Ramos (cell line): Measurements from ENCODE around the gene LMNB1.
"Not testable (repeated sequence)": the region's sequence is repeated elsewhere in the genome, so short reads cannot be mapped to it uniquely, and the experiment has no call there.

ENCODE experiments used
- in situ Hi-C: fragments of 300-500 bp; cut with MboI; formaldehyde crosslinking; loops from one replicate; pipeline ENCODE4 v1.14.3; 2022; ENCODE audit warnings: low sequenced_read_pairs; ENCODE audit not compliant: unreplicated experiment

LMNB1 gene

DNA sequence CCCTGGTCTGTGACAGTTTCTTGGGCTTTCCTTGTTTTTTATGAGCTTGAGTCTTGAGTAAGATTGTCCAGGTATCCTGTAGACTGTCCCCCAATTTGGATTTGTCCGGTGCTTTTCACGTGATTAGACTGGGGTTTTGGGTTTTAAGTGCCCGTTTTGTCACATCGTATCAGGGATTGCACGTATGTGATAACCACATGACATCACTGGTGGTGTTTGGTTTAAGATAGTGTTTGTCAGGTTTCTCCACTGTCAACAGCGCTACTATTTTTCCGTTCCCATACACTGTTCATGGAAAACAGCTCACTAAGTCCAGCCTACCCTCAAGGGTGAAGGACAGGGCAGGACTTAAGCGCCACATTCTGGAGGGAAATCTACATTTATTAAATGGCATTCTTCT, 39.7 kb downstream of the LMNB1 start:
- in situ Hi-C loops, result no loop called here

DNA sequence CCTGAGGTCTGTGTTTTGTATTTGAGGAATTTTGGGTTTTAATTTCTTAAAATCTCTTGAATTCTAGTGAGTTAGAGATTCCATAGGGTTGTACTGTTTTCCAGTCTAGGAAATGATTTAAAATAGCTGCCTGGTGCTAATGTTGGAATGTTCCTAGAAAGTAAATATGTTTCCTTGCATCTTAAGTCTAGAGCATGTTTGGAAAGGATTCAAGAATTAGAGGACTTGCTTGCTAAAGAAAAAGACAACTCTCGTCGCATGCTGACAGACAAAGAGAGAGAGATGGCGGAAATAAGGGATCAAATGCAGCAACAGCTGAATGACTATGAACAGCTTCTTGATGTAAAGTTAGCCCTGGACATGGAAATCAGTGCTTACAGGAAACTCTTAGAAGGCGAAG, 41.8 kb downstream of the LMNB1 start:
- in situ Hi-C loops, result no loop called here

DNA sequence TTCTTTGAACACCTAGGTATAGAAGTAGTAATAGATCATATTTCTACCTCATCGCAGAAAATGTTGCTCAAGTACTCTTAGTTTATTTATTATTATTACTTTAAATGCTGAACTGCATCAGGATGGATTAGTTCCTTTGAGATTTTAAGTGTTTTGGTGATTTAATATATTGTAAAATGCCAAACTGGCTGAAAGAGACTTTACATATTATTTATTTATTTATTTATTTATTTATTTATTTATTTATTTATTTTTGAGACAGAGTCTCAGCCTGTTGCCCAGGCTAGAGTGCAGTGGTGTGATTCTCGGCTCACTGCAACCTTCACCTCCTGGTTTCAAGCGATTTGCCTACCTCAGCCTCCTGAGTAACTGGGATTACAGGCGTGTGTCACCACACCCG, 42.3 kb downstream of the LMNB1 start:
- in situ Hi-C loops, result no loop called here

DNA sequence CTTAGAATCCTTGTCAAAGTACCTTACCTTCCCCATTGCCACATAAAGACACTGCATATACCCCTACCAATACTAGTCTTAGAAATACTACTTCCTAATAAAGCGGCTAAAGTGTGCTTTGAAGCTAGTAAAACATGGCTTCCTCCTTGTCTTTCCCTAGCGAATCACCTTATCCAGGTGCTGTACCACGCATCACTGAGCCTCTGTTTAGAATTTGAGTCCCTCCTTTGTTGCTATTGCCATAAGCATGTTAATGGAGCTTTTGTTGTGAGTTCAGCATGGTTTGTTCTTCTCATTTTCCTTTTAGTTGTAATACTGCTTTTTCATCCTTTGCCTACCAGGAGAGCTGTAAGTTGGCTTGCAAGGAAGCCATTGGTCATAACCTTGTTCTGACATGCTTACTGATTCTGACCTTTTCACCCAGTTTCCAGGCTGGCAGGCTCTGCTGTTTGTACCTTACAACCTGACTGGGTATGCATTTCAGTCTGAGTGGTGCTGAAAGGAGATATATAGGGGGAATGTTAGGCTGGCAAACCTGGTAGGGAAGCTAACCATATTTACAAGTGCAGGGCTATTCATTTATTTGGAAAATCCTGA, 49.8 kb downstream of the LMNB1 start:
- in situ Hi-C loops, result no loop called here

DNA sequence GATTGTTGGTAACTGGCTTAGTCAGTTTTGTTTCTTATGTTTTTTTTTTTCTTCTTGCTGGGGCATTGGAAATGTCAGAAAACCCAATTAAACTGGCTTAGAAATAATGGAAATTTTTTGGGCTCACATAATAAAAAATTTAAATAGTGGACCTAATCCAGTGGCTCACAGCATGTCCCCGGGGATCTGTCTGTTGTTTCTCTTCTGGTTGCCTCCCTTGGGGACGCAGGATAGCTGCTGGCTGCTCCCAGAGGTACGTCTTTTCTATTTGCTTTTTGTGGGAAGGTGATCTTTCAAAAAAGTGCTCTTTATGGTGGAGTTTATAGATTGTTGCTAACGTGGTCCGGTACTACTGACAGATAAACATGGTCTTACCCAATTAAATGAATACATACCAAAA, 52.2 kb downstream of the LMNB1 start:
- in situ Hi-C loops, result no loop called here

DNA sequence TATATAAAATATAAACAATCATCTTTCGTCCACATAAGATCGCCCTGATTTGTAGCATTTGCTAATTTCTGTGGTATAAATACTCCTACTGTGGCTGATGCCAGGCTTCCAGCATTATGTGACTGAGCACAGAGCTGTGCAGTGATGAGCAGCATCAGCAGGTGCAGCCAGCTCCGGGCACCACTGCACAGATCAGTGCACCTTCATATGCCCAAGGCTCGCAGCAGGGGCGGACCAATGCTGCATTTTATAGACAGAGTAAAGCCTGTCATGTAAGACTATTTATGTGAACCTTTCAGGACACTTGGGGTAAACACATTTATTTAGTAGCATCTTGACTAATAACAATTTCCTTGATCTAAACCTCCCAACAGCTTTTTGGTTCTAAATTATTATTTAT, 53.1 kb downstream of the LMNB1 start:
- in situ Hi-C loops, result no loop called here

DNA sequence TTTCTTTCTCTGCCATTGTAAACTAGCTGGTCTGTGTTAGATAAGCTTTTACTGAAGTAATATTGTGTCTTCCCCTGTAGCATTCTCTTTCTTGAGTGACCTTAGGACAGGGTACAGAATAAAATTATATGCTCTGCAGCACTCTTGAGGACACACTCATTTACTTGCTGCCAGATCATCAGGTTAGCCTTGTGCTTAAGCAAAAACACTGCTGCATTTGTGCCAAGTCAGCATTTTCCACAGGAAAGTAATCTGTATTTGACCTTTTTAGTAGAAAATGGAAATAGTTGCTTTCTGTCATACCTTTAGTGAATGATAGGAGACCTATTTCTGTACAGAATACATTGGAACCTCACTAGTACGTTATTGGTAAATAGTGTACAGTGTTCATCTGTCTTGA, 54.2 kb downstream of the LMNB1 start:
- in situ Hi-C loops, result no loop called here

DNA sequence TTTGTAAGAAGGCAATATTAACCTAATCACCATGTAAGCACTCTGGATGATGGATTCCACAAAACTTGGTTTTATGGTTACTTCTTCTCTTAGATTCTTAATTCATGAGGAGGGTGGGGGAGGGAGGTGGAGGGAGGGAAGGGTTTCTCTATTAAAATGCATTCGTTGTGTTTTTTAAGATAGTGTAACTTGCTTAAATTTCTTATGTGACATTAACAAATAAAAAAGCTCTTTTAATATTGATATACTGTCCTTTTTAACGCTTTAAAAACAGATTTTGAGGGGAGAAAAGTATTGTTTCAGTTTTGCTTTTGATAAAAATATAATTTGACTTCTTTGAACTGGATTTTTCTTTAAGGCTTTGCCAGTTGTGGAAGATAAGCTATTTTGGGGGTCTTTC, 59.8 kb downstream of the LMNB1 start:
- in situ Hi-C loops, result no loop called here

DNA sequence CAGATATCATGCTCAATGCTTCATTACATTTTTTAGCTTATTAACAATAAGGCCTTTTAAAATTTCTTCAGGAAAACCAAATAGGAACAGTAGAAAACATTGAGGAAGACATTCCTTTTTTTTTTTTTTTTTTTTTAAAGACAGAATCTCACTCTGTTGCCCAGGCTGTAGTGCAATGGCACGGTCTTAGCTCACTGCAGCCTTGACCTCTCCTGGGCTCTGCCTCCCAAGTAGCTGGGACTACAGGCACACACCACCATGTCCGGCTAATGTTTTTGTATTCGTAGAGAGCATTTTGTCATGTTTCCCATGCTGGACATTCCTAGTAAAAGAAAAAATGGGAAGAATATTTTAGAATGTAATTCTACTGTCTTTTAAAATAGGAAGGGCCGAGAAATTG, 60.3 kb downstream of the LMNB1 start:
- in situ Hi-C loops, result no loop called here

DNA sequence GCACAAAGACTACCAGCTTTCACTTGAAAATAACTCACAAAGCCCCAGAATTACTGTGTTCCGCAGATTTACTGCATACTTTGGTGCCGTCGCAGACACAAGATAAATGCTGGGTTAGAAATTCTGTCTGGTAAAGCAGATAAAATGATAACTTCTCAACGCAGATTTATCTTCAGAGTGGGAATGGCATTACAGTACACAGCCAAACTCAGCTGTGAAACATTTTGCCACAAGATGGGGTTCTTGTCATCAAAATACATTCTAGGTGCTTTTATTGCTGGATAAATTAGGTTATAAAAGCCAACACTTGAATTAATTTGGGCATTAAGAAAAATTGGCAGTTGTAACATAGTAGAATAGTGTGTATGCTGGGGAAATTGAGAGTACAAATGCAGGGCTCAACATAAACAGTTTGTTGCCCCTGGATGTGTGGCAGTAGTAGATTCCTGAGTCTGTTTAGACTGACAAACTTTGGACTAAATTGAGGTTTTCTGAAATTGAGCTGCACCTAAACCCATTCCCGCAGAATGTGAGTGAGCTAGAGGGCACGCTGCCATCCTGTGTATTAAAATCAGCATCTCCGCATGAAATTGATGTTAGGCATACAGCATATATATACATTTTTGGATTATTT, 61.1 kb downstream of the LMNB1 start:
- in situ Hi-C loops, result no loop called here

DNA sequence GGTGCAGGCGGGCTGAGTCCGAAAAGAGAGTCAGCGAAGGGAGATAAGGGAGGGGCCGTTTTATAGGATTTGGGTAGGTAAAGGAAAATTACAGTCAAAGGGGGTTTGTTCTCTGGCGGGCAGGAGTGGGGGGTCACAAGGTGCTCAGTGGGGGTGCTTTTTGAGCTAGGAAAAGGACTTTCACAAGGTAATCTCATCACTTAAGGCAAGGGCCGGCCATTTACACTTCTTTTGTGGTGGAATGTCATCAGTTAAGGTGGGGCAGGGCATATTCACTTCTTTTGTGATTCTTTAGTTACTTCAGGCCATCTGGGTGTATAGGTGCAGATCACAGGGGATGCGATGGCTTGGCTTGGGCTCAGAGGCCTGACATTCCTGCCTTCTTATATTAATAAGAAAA, 62.5 kb downstream of the LMNB1 start:
- in situ Hi-C loops, result not testable (repeated sequence)

DNA sequence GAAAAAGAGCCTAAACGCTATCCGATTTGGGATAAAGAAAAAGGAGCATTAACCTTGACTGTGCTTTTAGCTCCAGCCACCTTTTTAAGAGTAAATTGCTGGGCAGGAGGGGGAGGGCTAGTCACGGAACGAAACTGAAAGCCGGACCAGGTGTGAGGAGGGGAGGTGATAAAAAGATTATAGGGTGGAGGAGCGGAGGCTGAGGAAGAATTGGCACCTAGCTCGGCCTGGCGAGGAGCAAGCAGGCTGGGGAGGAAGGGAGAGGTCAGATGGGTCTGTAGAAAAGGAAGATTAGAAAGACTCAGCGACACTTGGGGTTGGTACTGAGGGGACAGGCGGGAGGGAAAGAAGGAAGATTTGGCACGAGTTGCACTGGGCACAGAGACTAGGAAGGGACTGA, 66.4 kb downstream of the LMNB1 start:
- in situ Hi-C loops, result not testable (repeated sequence)

DNA sequence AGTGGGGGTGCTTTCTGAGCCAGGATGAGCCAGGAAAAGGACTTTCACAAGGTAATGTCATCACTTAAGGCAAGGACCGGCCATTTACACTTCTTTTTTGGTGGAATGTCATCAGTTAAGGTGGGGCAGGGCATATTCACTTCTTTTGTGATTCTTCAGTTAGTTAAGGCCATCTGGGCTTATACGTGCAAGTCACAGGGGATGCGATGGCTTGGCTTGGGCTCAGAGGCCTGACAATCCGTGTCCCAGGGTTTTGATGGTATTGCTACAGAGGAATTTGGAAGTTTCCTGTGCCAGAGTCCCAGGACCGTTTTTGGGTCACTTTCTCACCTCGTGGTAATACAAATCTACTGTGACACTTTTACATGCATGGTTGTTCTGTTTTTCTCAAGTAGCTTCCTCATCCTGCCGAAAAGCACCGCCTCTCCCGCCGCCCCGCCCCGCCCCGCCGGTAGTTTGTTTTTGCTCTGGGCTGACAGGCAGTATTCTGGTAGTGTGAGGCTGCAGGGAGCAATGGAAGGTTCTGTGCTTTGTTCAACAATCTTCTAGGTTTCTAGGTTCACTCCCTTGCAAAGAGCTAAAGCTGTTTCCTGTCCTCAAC, 68.6 kb downstream of the LMNB1 start:
- in situ Hi-C loops, result not testable (repeated sequence)

DNA sequence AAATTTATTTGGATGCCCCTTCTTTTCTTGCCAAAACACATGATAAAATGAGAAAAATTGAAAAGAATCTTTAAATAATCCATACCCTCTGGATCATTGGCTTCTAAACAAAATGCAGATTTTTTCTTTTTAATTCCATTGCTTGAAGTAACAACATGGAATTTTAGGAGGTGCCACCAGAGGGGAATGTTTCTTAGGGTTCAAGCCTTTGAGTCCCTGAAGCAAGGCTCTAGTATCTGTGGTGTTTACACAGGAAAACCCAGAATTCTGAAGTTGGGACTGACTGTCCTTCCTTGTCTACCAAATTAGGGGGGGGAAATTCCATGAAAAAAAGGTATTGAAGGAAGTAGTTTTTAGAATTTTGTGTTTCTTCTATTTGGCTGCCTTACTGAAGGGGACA, 69.4 kb downstream of the LMNB1 start:
- in situ Hi-C loops, result no loop called here

DNA sequence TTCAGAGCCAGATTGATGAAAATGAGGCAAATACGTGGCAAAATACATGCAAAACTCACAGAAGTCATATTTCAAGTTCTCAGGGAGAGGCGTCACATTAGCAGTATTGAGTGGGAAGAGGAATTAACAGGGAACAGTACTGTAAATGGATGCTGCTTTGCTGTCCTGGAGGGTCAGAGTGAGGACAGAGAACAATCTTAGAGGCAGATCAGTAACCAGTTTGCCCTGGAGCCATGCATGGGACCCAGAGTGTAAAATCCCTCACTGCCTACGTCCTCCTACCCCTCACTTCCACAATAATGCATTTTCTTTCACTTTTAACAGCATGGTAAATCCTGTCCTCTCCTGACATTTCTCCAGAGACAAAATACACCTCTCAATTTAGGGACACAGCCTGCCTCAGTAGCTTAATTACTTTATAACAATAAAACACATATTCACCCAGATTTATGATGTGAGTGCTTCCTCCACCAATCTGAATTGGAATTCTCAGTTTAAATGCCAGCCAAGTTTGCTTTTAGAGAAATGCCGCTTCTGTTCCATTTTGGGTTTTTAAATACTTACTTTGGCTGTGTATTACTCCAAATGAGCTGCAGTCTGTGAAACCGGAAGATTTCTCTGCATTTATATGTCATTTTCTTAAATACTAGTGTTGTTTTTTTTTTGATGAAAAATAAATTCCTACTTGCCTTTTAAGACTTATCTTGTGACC, 70.0 kb downstream of the LMNB1 start:
- in situ Hi-C loops, result no loop called here

DNA sequence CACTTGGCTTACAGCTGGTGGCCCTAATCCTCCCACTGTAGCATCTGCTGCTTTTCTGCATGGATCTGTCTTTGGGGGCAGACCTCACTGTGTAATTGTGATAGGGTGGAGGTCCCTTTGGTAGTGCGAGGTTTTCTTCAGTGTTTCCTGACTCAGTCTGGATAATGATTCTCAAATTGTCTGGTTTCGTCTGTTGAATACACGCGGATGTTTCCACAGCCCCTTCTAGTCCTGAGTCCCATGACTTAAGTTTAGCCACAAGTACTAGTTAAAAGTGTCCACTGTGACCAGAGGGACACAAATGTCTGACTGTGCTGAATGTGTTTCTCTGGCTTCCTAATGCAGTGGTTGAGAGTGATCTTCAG, 70.5 kb downstream of the LMNB1 start:
- in situ Hi-C loops, result no loop called here

DNA sequence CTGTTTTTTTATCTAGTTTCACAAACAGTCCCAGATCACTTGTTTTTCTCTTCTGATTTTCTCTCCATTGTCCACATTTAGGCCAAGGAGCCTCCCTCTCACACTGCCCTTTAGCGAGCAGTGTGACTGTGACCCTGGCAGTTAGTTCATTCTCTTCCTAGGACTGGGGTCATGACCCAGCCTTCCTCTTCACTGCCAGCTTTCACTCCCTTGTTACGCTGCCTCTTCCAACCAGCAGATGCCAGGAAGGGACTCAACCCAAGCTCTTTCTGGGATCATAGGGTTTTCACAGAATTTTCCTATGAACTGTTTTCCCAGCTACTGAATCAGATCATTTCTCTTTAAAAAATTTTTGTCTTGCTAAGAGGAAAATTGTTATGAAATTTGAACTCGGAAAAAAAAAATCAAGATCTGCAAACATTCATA, 70.9 kb downstream of the LMNB1 start:
- in situ Hi-C loops, result no loop called here

DNA sequence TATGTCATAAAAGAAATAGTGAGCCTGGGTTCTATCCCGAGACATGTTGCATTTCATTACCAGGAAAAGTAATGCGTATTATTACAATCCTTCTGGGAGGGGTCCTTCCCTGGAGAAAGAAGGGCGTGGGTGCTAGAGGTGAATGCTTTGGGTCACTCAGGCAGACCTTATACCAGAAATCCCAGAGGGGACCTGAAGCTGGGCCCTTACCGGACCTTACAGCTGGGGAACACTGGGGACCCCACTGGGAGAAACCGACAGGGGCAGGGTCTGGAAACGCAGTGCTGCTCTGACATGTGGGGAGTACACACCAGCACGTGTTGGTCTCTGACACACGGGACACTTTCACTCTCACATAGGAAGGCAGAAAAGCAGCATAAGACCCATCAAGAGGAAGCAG, 71.3 kb downstream of the LMNB1 start:
- in situ Hi-C loops, result no loop called here

DNA sequence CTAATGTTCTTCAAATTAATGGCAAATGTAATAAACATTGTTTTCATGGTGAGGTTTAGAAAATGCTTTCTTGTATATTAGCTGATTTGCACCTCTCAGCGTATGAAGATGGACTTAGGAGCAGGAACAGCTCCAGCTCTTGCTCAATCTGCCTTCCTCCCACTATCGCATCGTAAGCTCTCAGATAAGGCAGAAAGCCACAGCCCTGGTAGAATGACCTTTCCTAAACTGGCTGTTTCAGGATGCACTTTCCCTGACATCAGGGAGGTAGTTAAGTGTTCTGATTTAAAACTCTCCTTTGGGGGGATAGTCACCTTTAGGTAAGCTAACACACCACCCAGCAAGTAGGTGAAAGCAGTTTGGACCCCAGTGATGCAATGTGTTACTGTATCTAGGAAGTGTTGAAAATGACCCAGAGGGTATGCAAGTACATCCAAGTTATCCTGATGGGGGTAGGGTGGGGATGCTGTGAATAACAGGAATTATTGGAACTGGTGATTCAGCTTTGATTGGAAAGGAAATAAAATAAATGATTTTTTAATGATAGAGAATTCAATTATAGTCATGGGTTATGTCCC, 72.3 kb downstream of the LMNB1 start:
- in situ Hi-C loops, result no loop called here

DNA sequence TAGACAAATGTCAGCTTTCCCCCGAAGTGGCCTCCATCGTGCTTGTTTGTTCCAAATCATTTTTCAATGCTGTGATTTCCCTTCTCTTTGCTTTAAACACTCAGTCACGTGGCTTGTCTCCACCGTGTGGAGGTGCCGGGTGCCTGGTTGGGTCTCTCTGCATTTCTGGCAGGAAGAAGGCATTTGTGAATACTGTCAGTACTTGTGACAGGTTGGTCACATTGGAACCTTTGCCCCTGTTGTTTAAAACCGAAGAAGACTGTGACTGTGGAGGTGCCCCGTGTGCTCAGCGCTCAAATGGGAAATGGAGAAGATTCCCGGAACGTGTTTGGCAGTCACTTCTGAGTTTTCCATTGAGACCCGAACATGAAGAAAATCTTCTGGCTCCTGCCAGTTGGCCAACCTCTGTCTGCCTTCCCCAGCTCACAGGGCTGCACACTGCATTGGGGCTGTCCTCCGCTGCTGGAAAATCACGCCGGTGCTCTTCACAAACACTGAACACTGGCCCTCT, 74.6 kb downstream of the LMNB1 start:
- in situ Hi-C loops, result no loop called here

DNA sequence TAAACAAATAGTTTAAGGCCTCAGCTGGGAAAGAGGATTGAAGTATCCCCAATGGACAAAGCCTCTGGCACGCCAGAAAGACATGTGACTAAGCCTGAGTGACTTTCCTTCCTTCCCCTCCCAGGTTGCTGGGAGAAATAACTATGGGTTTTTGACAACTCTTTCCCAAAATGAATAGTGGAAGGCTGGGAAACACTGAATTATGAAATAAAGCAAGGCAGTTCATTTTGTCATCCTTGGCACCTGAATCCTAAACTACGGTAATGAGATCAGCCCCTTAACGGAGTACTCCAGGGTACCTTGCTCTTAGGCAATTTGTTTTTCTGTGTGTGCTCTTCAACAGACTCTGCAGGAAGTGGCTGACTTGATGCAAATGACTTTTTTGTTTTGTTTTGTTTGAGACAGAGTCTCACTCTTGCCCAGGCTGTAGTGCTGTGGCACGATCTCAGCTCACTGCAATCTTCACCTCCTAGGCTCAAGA, 75.2 kb downstream of the LMNB1 start:
- in situ Hi-C loops, result no loop called here
